HepG2 (cell line): ENCODE results near the gene MACROD2. TPM values are rescaled to one million over a fixed set of nuclear protein-coding genes. Genes with fewer than 3 reads are reported as not detected.

ENCODE experiments used
- MEIS1 ChIP-seq: sonication (generic); formaldehyde crosslinking; IDR thresholded peaks from 2 replicates; pipeline ENCODE4 v1.9.0; 2021; ENCODE audit warnings: mild to moderate bottlenecking, missing genetic modification reagents, moderate library complexity, borderline replicate concordance
- POLR2AphosphoS2 ChIP-seq: IDR thresholded peaks from 2 replicates; pipeline ENCODE4 v1.6.1; 2011; ENCODE audit warnings: low read depth, low read length, improper control_type of control experiment
- SNAPC2 ChIP-seq: sonication (generic); formaldehyde crosslinking; IDR thresholded peaks from 2 replicates; pipeline ENCODE4 v1.8.1; 2022; ENCODE audit warnings: mild to moderate bottlenecking, missing genetic modification reagents
- SRSF4 ChIP-seq: fragments of 200-400 bp; formaldehyde crosslinking; IDR thresholded peaks from one replicate; pipeline ENCODE4 v1.6.1; 2018; ENCODE audit warnings: mild to moderate bottlenecking, low read depth, low read length, moderate library complexity; ENCODE audit not compliant: poor library complexity, severe bottlenecking
- TMF1 ChIP-seq: sonication (generic); formaldehyde crosslinking; IDR thresholded peaks from 2 replicates; pipeline ENCODE4 v1.8.1; 2022; ENCODE audit warnings: low read depth, missing genetic modification reagents
- ZNF773 ChIP-seq: sonication (generic); formaldehyde crosslinking; IDR thresholded peaks from 2 replicates; pipeline ENCODE4 v1.4.0; 2020; ENCODE audit warnings: missing genetic modification reagents, borderline replicate concordance
- polyA plus RNA-seq, 8 experiments: library from polyadenylated mRNA; depleted of rRNA in 3 of 8; stranded (reverse) in 7 of 8; unstranded in 1 of 8; fragments of >200 nt; fragmentation: Illumina TruSeq in 4 of 8; extraction: Trizol in 4 of 8; gene quantifications; 2 replicates each; pipeline versions ENCODE4 v1.2.1 to v1.2.3, GENCODE V29; 2011 to 2016; ENCODE audit warnings: low read depth in 4 of 8, missing spikeins in 1 of 8, mixed read lengths in 1 of 8; ENCODE audit not compliant: insufficient read depth in 1 of 8
- total RNA-seq, 5 experiments: library from RNA; depleted of rRNA; stranded (reverse); fragments of >200 nt; fragmentation: Illumina TruSeq; extraction: Trizol; gene quantifications; 2 replicates each; pipeline ENCODE4 v1.2.3, GENCODE V29; 2016; ENCODE audit warnings: low read depth in 1 of 5
- TF ChIP-seq, protein P1 (sequence below): sonication (generic); formaldehyde crosslinking; IDR thresholded peaks from one replicate; pipeline ENCODE4 v1.5.1; 2020; ENCODE audit warnings: mild to moderate bottlenecking, missing genetic modification reagents; ENCODE audit errors: not compliant biosample characterization
- TF ChIP-seq, protein P2 (sequence below): IDR thresholded peaks from 2 replicates; pipeline ENCODE4 v1.6.1; 2012; ENCODE audit warnings: low read depth, low read length, improper control_type of control experiment
- TF ChIP-seq, protein P3 (sequence below): sonication (generic); formaldehyde crosslinking; IDR thresholded peaks from 2 replicates; pipeline ENCODE4 v1.4.0; 2020; ENCODE audit warnings: low read depth, mild to moderate bottlenecking, missing genetic modification reagents
- TF ChIP-seq, protein P4 (sequence below): IDR thresholded peaks from 2 replicates; pipeline ENCODE4 v1.6.1; 2016; ENCODE audit warnings: low read depth, missing genetic modification reagents, missing compliant biosample characterization

Gene MACROD2
- total and polyA plus RNA-seq, 2 of the 13 experiments (the other 11 are each of a cell fraction or from before 2014, with no cell fraction given), result 0.13 to 0.51 TPM

DNA sequence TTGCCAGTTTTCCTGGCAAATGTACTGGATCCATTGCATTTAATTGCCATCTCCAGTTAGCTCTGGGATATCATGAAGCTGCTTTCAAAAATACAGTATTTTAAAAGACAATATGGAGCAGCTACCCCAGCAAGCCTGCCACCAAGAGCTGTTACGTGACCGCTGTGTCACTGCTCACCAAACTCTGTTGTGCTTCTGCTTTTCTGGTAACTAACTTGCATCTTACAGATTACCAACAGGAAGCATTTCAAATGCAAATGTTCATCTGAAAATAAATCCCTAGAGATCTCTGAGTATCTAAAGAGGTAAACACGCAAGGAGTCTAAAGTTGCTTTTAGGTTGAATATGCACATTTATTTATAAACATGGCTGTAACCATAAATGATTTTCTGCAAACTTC lies 1569.7 kb downstream of the MACROD2 start (continued):
- TF ChIP-seq, protein P1, sequence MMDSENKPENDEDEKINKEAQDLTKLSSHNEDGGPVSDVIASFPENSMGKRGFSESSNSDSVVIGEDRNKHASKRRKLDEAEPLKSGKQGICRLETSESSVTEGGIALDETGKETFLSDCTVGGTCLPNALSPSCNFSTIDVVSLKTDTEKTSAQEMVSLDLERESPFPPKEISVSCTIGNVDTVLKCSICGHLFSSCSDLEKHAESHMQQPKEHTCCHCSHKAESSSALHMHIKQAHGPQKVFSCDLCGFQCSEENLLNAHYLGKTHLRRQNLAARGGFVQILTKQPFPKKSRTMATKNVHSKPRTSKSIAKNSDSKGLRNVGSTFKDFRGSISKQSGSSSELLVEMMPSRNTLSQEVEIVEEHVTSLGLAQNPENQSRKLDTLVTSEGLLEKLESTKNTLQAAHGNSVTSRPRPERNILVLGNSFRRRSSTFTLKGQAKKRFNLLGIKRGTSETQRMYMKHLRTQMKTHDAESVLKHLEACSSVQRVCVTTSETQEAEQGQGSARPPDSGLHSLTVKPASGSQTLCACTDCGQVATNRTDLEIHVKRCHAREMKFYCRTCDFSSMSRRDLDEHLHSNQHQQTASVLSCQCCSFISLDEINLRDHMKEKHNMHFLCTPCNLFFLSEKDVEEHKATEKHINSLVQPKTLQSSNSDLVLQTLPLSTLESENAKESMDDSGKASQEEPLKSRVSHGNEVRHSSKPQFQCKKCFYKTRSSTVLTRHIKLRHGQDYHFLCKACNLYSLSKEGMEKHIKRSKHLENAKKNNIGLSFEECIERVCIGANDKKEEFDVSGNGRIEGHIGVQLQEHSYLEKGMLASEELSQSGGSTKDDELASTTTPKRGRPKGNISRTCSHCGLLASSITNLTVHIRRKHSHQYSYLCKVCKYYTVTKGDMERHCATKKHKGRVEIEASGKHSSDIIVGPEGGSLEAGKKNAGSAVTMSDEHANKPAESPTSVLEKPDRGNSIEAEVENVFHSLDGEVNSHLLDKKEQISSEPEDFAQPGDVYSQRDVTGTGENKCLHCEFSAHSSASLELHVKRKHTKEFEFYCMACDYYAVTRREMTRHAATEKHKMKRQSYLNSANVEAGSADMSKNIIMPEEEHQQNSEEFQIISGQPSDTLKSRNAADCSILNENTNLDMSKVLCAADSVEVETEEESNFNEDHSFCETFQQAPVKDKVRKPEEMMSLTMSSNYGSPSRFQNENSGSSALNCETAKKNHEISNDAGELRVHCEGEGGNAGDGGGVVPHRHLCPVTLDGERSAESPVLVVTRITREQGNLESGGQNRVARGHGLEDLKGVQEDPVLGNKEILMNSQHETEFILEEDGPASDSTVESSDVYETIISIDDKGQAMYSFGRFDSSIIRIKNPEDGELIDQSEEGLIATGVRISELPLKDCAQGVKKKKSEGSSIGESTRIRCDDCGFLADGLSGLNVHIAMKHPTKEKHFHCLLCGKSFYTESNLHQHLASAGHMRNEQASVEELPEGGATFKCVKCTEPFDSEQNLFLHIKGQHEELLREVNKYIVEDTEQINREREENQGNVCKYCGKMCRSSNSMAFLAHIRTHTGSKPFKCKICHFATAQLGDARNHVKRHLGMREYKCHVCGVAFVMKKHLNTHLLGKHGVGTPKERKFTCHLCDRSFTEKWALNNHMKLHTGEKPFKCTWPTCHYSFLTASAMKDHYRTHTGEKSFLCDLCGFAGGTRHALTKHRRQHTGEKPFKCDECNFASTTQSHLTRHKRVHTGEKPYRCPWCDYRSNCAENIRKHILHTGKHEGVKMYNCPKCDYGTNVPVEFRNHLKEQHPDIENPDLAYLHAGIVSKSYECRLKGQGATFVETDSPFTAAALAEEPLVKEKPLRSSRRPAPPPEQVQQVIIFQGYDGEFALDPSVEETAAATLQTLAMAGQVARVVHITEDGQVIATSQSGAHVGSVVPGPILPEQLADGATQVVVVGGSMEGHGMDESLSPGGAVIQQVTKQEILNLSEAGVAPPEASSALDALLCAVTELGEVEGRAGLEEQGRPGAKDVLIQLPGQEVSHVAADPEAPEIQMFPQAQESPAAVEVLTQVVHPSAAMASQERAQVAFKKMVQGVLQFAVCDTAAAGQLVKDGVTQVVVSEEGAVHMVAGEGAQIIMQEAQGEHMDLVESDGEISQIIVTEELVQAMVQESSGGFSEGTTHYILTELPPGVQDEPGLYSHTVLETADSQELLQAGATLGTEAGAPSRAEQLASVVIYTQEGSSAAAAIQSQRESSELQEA (CRISPR knock-in tag), result no peak
- TF ChIP-seq TMF1 (CRISPR knock-in tag) (no peak), SNAPC2 (CRISPR knock-in tag) (no peak), MEIS1 (CRISPR knock-in tag) (no peak), ZNF773 (CRISPR knock-in tag) (no peak), SRSF4 (no peak), POLR2AphosphoS2 (no peak)
- TF ChIP-seq, protein P2, sequence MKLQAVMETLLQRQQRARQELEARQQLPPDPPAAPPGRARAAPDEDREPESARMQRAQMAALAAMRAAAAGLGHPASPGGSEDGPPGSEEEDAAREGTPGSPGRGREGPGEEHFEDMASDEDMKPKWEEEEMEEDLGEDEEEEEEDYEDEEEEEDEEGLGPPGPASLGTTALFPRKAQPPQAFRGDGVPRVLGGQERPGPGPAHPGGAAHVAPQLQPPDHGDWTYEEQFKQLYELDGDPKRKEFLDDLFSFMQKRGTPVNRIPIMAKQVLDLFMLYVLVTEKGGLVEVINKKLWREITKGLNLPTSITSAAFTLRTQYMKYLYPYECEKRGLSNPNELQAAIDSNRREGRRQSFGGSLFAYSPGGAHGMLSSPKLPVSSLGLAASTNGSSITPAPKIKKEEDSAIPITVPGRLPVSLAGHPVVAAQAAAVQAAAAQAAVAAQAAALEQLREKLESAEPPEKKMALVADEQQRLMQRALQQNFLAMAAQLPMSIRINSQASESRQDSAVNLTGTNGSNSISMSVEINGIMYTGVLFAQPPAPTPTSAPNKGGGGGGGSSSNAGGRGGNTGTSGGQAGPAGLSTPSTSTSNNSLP, result no peak
- TF ChIP-seq, protein P3, sequence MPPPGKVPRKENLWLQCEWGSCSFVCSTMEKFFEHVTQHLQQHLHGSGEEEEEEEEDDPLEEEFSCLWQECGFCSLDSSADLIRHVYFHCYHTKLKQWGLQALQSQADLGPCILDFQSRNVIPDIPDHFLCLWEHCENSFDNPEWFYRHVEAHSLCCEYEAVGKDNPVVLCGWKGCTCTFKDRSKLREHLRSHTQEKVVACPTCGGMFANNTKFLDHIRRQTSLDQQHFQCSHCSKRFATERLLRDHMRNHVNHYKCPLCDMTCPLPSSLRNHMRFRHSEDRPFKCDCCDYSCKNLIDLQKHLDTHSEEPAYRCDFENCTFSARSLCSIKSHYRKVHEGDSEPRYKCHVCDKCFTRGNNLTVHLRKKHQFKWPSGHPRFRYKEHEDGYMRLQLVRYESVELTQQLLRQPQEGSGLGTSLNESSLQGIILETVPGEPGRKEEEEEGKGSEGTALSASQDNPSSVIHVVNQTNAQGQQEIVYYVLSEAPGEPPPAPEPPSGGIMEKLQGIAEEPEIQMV (CRISPR knock-in tag), result no peak
- TF ChIP-seq, protein P4, sequence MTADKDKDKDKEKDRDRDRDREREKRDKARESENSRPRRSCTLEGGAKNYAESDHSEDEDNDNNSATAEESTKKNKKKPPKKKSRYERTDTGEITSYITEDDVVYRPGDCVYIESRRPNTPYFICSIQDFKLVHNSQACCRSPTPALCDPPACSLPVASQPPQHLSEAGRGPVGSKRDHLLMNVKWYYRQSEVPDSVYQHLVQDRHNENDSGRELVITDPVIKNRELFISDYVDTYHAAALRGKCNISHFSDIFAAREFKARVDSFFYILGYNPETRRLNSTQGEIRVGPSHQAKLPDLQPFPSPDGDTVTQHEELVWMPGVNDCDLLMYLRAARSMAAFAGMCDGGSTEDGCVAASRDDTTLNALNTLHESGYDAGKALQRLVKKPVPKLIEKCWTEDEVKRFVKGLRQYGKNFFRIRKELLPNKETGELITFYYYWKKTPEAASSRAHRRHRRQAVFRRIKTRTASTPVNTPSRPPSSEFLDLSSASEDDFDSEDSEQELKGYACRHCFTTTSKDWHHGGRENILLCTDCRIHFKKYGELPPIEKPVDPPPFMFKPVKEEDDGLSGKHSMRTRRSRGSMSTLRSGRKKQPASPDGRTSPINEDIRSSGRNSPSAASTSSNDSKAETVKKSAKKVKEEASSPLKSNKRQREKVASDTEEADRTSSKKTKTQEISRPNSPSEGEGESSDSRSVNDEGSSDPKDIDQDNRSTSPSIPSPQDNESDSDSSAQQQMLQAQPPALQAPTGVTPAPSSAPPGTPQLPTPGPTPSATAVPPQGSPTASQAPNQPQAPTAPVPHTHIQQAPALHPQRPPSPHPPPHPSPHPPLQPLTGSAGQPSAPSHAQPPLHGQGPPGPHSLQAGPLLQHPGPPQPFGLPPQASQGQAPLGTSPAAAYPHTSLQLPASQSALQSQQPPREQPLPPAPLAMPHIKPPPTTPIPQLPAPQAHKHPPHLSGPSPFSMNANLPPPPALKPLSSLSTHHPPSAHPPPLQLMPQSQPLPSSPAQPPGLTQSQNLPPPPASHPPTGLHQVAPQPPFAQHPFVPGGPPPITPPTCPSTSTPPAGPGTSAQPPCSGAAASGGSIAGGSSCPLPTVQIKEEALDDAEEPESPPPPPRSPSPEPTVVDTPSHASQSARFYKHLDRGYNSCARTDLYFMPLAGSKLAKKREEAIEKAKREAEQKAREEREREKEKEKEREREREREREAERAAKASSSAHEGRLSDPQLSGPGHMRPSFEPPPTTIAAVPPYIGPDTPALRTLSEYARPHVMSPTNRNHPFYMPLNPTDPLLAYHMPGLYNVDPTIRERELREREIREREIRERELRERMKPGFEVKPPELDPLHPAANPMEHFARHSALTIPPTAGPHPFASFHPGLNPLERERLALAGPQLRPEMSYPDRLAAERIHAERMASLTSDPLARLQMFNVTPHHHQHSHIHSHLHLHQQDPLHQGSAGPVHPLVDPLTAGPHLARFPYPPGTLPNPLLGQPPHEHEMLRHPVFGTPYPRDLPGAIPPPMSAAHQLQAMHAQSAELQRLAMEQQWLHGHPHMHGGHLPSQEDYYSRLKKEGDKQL (CRISPR knock-in tag), result no peak
